HEK293 (cell line): ENCODE results near the gene ALG6.
A peak's percentile ranks its signal among the peaks of the same experiment; 100 is the strongest.

ENCODE experiments used
- AEBP2 ChIP-seq: fragments of 450-650 bp; formaldehyde crosslinking; IDR thresholded peaks from 2 replicates; pipeline ENCODE4 v1.5.1; 2016; ENCODE audit warnings: missing biosample characterization, missing genetic modification characterization, borderline replicate concordance
- EGR2 ChIP-seq: fragments of 450-650 bp; formaldehyde crosslinking; IDR thresholded peaks from 2 replicates; pipeline ENCODE4 v1.5.1; 2016; ENCODE audit warnings: low read depth, missing biosample characterization, missing genetic modification characterization
- FEZF1 ChIP-seq: fragments of 450-650 bp; formaldehyde crosslinking; IDR thresholded peaks from 2 replicates; pipeline ENCODE4 v1.5.1; 2016; ENCODE audit warnings: missing biosample characterization, missing genetic modification characterization
- KLF10 ChIP-seq: fragments of 450-650 bp; IDR thresholded peaks from 2 replicates; pipeline ENCODE4 v1.5.1; 2018; ENCODE audit warnings: missing biosample characterization, mild to moderate bottlenecking, missing genetic modification characterization
- PRDM2 ChIP-seq: fragments of 450-650 bp; formaldehyde crosslinking; IDR thresholded peaks from 2 replicates; pipeline ENCODE4 v1.5.1; 2016; ENCODE audit warnings: missing biosample characterization, missing genetic modification characterization, borderline replicate concordance
- REPIN1 ChIP-seq: fragments of 450-650 bp; formaldehyde crosslinking; IDR thresholded peaks from 2 replicates; pipeline ENCODE4 v1.5.1; 2017; ENCODE audit warnings: missing biosample characterization, missing genetic modification characterization, low read depth
- SCRT2 ChIP-seq: fragments of 450-650 bp; formaldehyde crosslinking; IDR thresholded peaks from 2 replicates; pipeline ENCODE4 v1.5.1; 2016; ENCODE audit warnings: missing biosample characterization, missing genetic modification characterization
- SP3 ChIP-seq: fragments of 450-650 bp; formaldehyde crosslinking; IDR thresholded peaks from 2 replicates; pipeline ENCODE4 v1.5.1; 2016; ENCODE audit warnings: missing biosample characterization, missing genetic modification characterization
- ZBTB10 ChIP-seq: fragments of 450-650 bp; formaldehyde crosslinking; IDR thresholded peaks from 2 replicates; pipeline ENCODE4 v1.5.1; 2016; ENCODE audit warnings: missing biosample characterization, missing genetic modification characterization
- ZBTB7A ChIP-seq: fragments of 450-650 bp; formaldehyde crosslinking; IDR thresholded peaks from 2 replicates; pipeline ENCODE4 v1.5.1; 2016; ENCODE audit warnings: low read depth, missing biosample characterization, missing genetic modification characterization
- ZBTB8A ChIP-seq: fragments of 450-650 bp; formaldehyde crosslinking; IDR thresholded peaks from 2 replicates; pipeline ENCODE4 v1.5.1; 2016; ENCODE audit warnings: missing biosample characterization, missing genetic modification characterization
- ZFP41 ChIP-seq: fragments of 450-650 bp; formaldehyde crosslinking; IDR thresholded peaks from 2 replicates; pipeline ENCODE4 v1.5.1; 2016; ENCODE audit warnings: missing biosample characterization, missing genetic modification characterization, borderline replicate concordance
- ZNF10 ChIP-seq: fragments of 450-650 bp; formaldehyde crosslinking; IDR thresholded peaks from 2 replicates; pipeline ENCODE4 v1.5.1; 2017; ENCODE audit warnings: missing biosample characterization, missing genetic modification characterization
- ZNF114 ChIP-seq: fragments of 450-650 bp; formaldehyde crosslinking; IDR thresholded peaks from 2 replicates; pipeline ENCODE4 v1.5.0; 2017; ENCODE audit warnings: missing biosample characterization, missing genetic modification characterization
- ZNF18 ChIP-seq: fragments of 450-650 bp; formaldehyde crosslinking; IDR thresholded peaks from 2 replicates; pipeline ENCODE4 v1.5.1; 2016; ENCODE audit warnings: missing biosample characterization, missing genetic modification characterization
- ZNF2 ChIP-seq: fragments of 450-650 bp; formaldehyde crosslinking; IDR thresholded peaks from 2 replicates; pipeline ENCODE4 v1.5.1; 2016; ENCODE audit warnings: missing biosample characterization, missing genetic modification characterization
- ZNF248 ChIP-seq: fragments of 450-650 bp; formaldehyde crosslinking; IDR thresholded peaks from 2 replicates; pipeline ENCODE4 v1.5.1; 2017; ENCODE audit warnings: missing biosample characterization, missing genetic modification characterization
- ZNF292 ChIP-seq: fragments of 450-650 bp; formaldehyde crosslinking; IDR thresholded peaks from 2 replicates; pipeline ENCODE4 v1.5.1; 2016; ENCODE audit warnings: low read depth, missing biosample characterization, missing genetic modification characterization, borderline replicate concordance
- ZNF501 ChIP-seq: fragments of 450-650 bp; formaldehyde crosslinking; IDR thresholded peaks from 2 replicates; pipeline ENCODE4 v1.5.1; 2016; ENCODE audit warnings: missing biosample characterization, missing genetic modification characterization
- ZNF624 ChIP-seq: fragments of 450-650 bp; formaldehyde crosslinking; IDR thresholded peaks from 2 replicates; pipeline ENCODE4 v1.5.1; 2017; ENCODE audit warnings: missing biosample characterization, missing genetic modification characterization
- ZNF629 ChIP-seq: fragments of 450-650 bp; formaldehyde crosslinking; IDR thresholded peaks from 2 replicates; pipeline ENCODE4 v1.5.1; 2017; ENCODE audit warnings: missing biosample characterization, missing genetic modification characterization
- ZNF677 ChIP-seq: fragments of 450-650 bp; IDR thresholded peaks from 2 replicates; pipeline ENCODE4 v1.5.0; 2018; ENCODE audit warnings: missing biosample characterization, mild to moderate bottlenecking, missing genetic modification characterization, moderate library complexity
- ZNF704 ChIP-seq: fragments of 450-650 bp; formaldehyde crosslinking; IDR thresholded peaks from 2 replicates; pipeline ENCODE4 v1.5.1; 2016; ENCODE audit warnings: missing biosample characterization, missing genetic modification characterization
- ZNF747 ChIP-seq: fragments of 450-650 bp; formaldehyde crosslinking; IDR thresholded peaks from 2 replicates; pipeline ENCODE4 v1.5.1; 2016; ENCODE audit warnings: missing biosample characterization, missing genetic modification characterization
- ZNF768 ChIP-seq: fragments of 450-650 bp; formaldehyde crosslinking; IDR thresholded peaks from 2 replicates; pipeline ENCODE4 v1.5.1; 2018; ENCODE audit warnings: missing biosample characterization, mild to moderate bottlenecking, missing genetic modification characterization
- ZNF785 ChIP-seq: fragments of 450-650 bp; formaldehyde crosslinking; IDR thresholded peaks from 2 replicates; pipeline ENCODE4 v1.5.1; 2016; ENCODE audit warnings: missing biosample characterization, missing genetic modification characterization
- ZNF837 ChIP-seq: fragments of 450-650 bp; formaldehyde crosslinking; IDR thresholded peaks from 2 replicates; pipeline ENCODE4 v1.5.1; 2016; ENCODE audit warnings: missing biosample characterization, missing genetic modification characterization

The ALG6 gene

GRCh38 chr1:63367215-63368103 is at the start of gene ALG6 (continued):
- TF ChIP-seq ZNF292 (tag by site-specific recombination), result no peak
- TF ChIP-seq FEZF1 (tag by site-specific recombination), result 0 out of 2 replicates have a peak, but pooled peaks have one; percentile 28
- TF ChIP-seq ZNF768 (tag by site-specific recombination), result no peak
- TF ChIP-seq ZBTB8A (tag by site-specific recombination), result peak; percentile 74
- no peak; the same call in 1 of the 2 replicates for TF ChIP-seq REPIN1
- no peak for TF ChIP-seq ZNF837 (tag by site-specific recombination)
- no peak for TF ChIP-seq ZNF18 (tag by site-specific recombination)
- TF ChIP-seq ZBTB10, result no peak
- TF ChIP-seq SCRT2 (tag by site-specific recombination), result no peak
- no peak for TF ChIP-seq ZBTB7A (tag by site-specific recombination)
- 0 out of 2 replicates have a peak, but pooled peaks have one; percentile 21 for TF ChIP-seq EGR2 (tag by site-specific recombination)
- 0 out of 2 replicates have a peak, but pooled peaks have one; percentile 33 for TF ChIP-seq ZNF785 (tag by site-specific recombination)
- no peak for TF ChIP-seq PRDM2 (tag by site-specific recombination)
- no peak for TF ChIP-seq ZNF248 (tag by site-specific recombination)
- no peak; the same call in none of the 2 replicates for TF ChIP-seq KLF10 (tag by site-specific recombination)
- no peak for TF ChIP-seq ZNF114 (tag by site-specific recombination)
- TF ChIP-seq ZFP41 (tag by site-specific recombination), result no peak
- no peak for TF ChIP-seq AEBP2 (tag by site-specific recombination)
- TF ChIP-seq ZNF704 (tag by site-specific recombination), result no peak
- TF ChIP-seq ZNF677, result no peak
- TF ChIP-seq ZNF501 (tag by site-specific recombination), result peak; percentile 98
- TF ChIP-seq ZNF624, result no peak
- peak; percentile 74 for TF ChIP-seq ZNF2 (tag by site-specific recombination)
- TF ChIP-seq ZNF747 (tag by site-specific recombination), result no peak
- TF ChIP-seq ZNF10 (tag by site-specific recombination), result peak; percentile 29; the same call in 1 of the 2 replicates
- peak; percentile 34 for TF ChIP-seq SP3 (tag by site-specific recombination)
- TF ChIP-seq ZNF629 (tag by site-specific recombination), result no peak; the same call in 1 of the 2 replicates
